Peyer's patch (tissue), 4 donors: ENCODE measurements around the gene P2RY6. TPM values are rescaled to one million over a fixed set of nuclear protein-coding genes. Genes with fewer than 3 reads are reported as not detected.

Source experiments
- DNase-seq, 3 donors: peaks; one replicate each; pipeline ENCODE4 v3.0.0-alpha.2; 2017 to 2019
- H3K27ac ChIP-seq, 4 donors: fragments of 200-600 bp; sonication (generic); one replicate each; pipeline ENCODE4 v1.5.1; 2016 to 2019
- H3K27me3 ChIP-seq, 2 donors: fragments of 200-600 bp; sonication (generic); one replicate each; pipeline ENCODE4 v1.5.1; 2019
- H3K36me3 ChIP-seq, 3 donors: fragments of 200-600 bp; sonication (generic); one replicate each; pipeline ENCODE4 v1.5.1; 2016 to 2019
- H3K4me1 ChIP-seq, 4 donors: fragments of 200-600 bp; sonication (generic); one replicate each; pipeline ENCODE4 v1.5.1; 2016 to 2019
- H3K4me3 ChIP-seq, 4 donors: fragments of 200-600 bp; sonication (generic); 1 replicate in 3 of 4; 2 replicates in 1 of 4; pipeline ENCODE4 v1.5.1; 2016 to 2019; ENCODE audit warnings: mild to moderate bottlenecking in 1 of 4
- H3K9me3 ChIP-seq, 4 donors: fragments of 200-600 bp; sonication (generic); one replicate each; pipeline ENCODE4 v1.5.1; 2016 to 2019; ENCODE audit warnings: mild to moderate bottlenecking in 1 of 4
- CTCF ChIP-seq, 6 experiments: fragments of 450-650 bp in 4 of 6; fragments of 200-600 bp in 2 of 6; sonication (generic) in 1 of 6; IDR thresholded peaks; one replicate each; pipeline ENCODE4 v1.5.1; 2017 to 2019; ENCODE audit warnings: antibody characterized with exemption in 6 of 6, mild to moderate bottlenecking in 3 of 6, moderate library complexity in 1 of 6
- POLR2A ChIP-seq, 2 donors: fragments of 450-650 bp; IDR thresholded peaks; one replicate each; pipeline ENCODE4 v1.5.1; 2017; ENCODE audit warnings: antibody characterized with exemption in 2 of 2, mild to moderate bottlenecking in 2 of 2, moderate library complexity in 2 of 2
- total RNA-seq, 4 donors: library from RNA; depleted of rRNA; stranded (reverse); fragments of >200 nt; gene quantifications; one replicate each; pipeline ENCODE4 v1.1.0, GENCODE V29; 2016

Gene P2RY6
- total RNA-seq, 4 donors from 2014 or later = 1.5 to 6.6 (median 2.3) TPM; not detected in 1

- Histone ChIP-seq H3K27me3 (no peaks in the 10 kb centered on the region), H3K4me1 (peaks cover 0 to 19% (median 6%) of the 10 kb centered on the region in 4 donors), H3K36me3 (no peaks in the 10 kb centered on the region), H3K9me3 (no peaks in the 10 kb centered on the region), H3K4me3 (no peak overlapping the region), H3K27ac (no peak overlapping the region)
- TF ChIP-seq CTCF (IDR thresholded peaks at IDR 0.05) (no peak), POLR2A (IDR thresholded peaks at IDR 0.05) (no peak)
- DNase-seq = no peak
Observed at GRCh38 chr11:73265853-73266645, 6.1 kb upstream of the P2RY6 start.

- peaks cover 0 to 25% (median 7%) of the 10 kb centered on the region in 4 donors for H3K4me1 ChIP-seq
- no peak overlapping the region for H3K4me3 ChIP-seq
- TF ChIP-seq POLR2A (IDR thresholded peaks at IDR 0.05) (no peak), CTCF (IDR thresholded peaks at IDR 0.05) (no peak)
- no peaks in the 10 kb centered on the region for H3K27me3 ChIP-seq
- H3K9me3 ChIP-seq = no peaks in the 10 kb centered on the region
- DNase-seq = peak in 1 of 3 donors; percentile 42
- H3K36me3 ChIP-seq = no peaks in the 10 kb centered on the region
- H3K27ac ChIP-seq = no peak overlapping the region
Observed at GRCh38 chr11:73266646-73267020, 5.5 kb upstream of the P2RY6 start.

GRCh38 chr11:73267122-73267846, 4.9 kb upstream of the P2RY6 start:
- Histone ChIP-seq H3K4me1 (peaks cover 0 to 27% (median 8%) of the 10 kb centered on the region in 4 donors), H3K27me3 (no peaks in the 10 kb centered on the region), H3K4me3 (no peak overlapping the region), H3K27ac (no peak overlapping the region), H3K36me3 (no peaks in the 10 kb centered on the region), H3K9me3 (no peaks in the 10 kb centered on the region)
- DNase-seq = peak in 1 of 3 donors; percentile 32
- no peak for TF ChIP-seq POLR2A (IDR thresholded peaks at IDR 0.05)

- TF ChIP-seq CTCF (IDR thresholded peaks at IDR 0.05) (no peak), POLR2A (IDR thresholded peaks at IDR 0.05) (no peak)
- Histone ChIP-seq H3K27me3 (no peaks in the 10 kb centered on the region), H3K4me3 (no peak overlapping the region), H3K4me1 (peaks cover 0 to 31% (median 8%) of the 10 kb centered on the region in 4 donors), H3K9me3 (no peaks in the 10 kb centered on the region), H3K36me3 (no peaks in the 10 kb centered on the region), H3K27ac (no peak overlapping the region)
- DNase-seq = peak in 1 of 3 donors; percentile 42
Observed at GRCh38 chr11:73267906-73268540, 4.1 kb upstream of the P2RY6 start.

- peak in 1 of 3 donors; percentile 36 for DNase-seq
- Histone ChIP-seq H3K27ac (no peak overlapping the region), H3K27me3 (no peaks in the 10 kb centered on the region), H3K36me3 (no peaks in the 10 kb centered on the region), H3K4me3 (no peak overlapping the region), H3K9me3 (no peaks in the 10 kb centered on the region), H3K4me1 (peaks cover 0 to 32% (median 8%) of the 10 kb centered on the region in 4 donors)
- TF ChIP-seq CTCF (IDR thresholded peaks at IDR 0.05) (no peak), POLR2A (IDR thresholded peaks at IDR 0.05) (no peak)
Observed at GRCh38 chr11:73268671-73269271, 3.4 kb upstream of the P2RY6 start.
